ENCODE measurements around the gene CERS6. TPM values are rescaled to one million over a fixed set of nuclear protein-coding genes. Genes with fewer than 3 reads are reported as not detected.

Gene CERS6
- total RNA-seq, 4 donors from 2014 or later: 17.6 to 31.1 (median 24.1) TPM

- Histone ChIP-seq H3K4me3 (no peak overlapping the region), H3K27ac (peak overlapping the region in 2 of 4 donors; percentile 49 to 53), H3K27me3 (no peaks in the 10 kb centered on the region), H3K9me3 (no peaks in the 10 kb centered on the region), H3K4me1 (peaks cover 15 to 70% (median 32%) of the 10 kb centered on the region in 3 donors), H3K36me3 (no peaks in the 10 kb centered on the region)
- WGBS, 2 donors: 36 to 51% methylated on average over 6 of the region's 6 CpGs
- DNase-seq: no peak
- intact Hi-C loops (cut with DNase I): no loop called here
- TF ChIP-seq POLR2A (IDR thresholded peaks at IDR 0.05) (no peak), CTCF (IDR thresholded peaks at IDR 0.05) (no peak)
Observed at GRCh38 chr2:168518555-168519066, 62.5 kb downstream of the CERS6 start.

GRCh38 chr2:168519534-168520308 lies 63.6 kb downstream of the CERS6 start:
- Histone ChIP-seq H3K27me3 (no peaks in the 10 kb centered on the region), H3K9me3 (no peaks in the 10 kb centered on the region), H3K36me3 (no peaks in the 10 kb centered on the region), H3K4me3 (no peak overlapping the region), H3K27ac (no peak overlapping the region), H3K4me1 (peaks cover 15 to 74% (median 41%) of the 10 kb centered on the region in 3 donors)
- DNase-seq: no peak
- intact Hi-C loops (cut with DNase I): no loop called here
- TF ChIP-seq POLR2A (IDR thresholded peaks at IDR 0.05) (no peak), CTCF (IDR thresholded peaks at IDR 0.05) (no peak)
- 83 to 85% methylated on average over 5 of the region's 5 CpGs for WGBS, 2 donors

GRCh38 chr2:168521053-168521741 lies 65.1 kb downstream of the CERS6 start:
- H3K27me3 ChIP-seq: no peaks in the 10 kb centered on the region
- H3K36me3 ChIP-seq: no peaks in the 10 kb centered on the region
- H3K4me1 ChIP-seq: peaks cover 15 to 75% (median 51%) of the 10 kb centered on the region in 3 donors
- 41 to 57% methylated on average over 6 of the region's 6 CpGs for WGBS, 2 donors
- H3K4me3 ChIP-seq: no peak overlapping the region
- intact Hi-C loops (cut with DNase I): no loop called here
- TF ChIP-seq POLR2A (IDR thresholded peaks at IDR 0.05): no peak
- no peak for TF ChIP-seq CTCF (IDR thresholded peaks at IDR 0.05)
- DNase-seq: no peak
- peak overlapping the region in 2 of 4 donors; percentile 18 to 45 for H3K27ac ChIP-seq
- H3K9me3 ChIP-seq: no peaks in the 10 kb centered on the region

- H3K27ac ChIP-seq: peak overlapping the region in 1 of 4 donors; percentile 45
- TF ChIP-seq POLR2A (IDR thresholded peaks at IDR 0.05): no peak
- no peak overlapping the region for H3K4me3 ChIP-seq
- intact Hi-C loops (cut with DNase I): no loop called here
- no peaks in the 10 kb centered on the region for H3K9me3 ChIP-seq
- H3K27me3 ChIP-seq: no peaks in the 10 kb centered on the region
- H3K4me1 ChIP-seq: peaks cover 15 to 87% (median 53%) of the 10 kb centered on the region in 3 donors
- DNase-seq: no peak
- 89 to 93% methylated on average over 2 of the region's 2 CpGs for WGBS, 2 donors
- no peaks in the 10 kb centered on the region for H3K36me3 ChIP-seq
Observed at GRCh38 chr2:168522446-168522845, 66.4 kb downstream of the CERS6 start.

GRCh38 chr2:168524005-168524404 lies 67.9 kb downstream of the CERS6 start:
- WGBS, 2 donors: 25 to 26% methylated on average over 2 of the region's 2 CpGs
- Histone ChIP-seq H3K27ac (peak overlapping the region; percentile 28 to 75 (median 41)), H3K9me3 (no peaks in the 10 kb centered on the region), H3K36me3 (no peaks in the 10 kb centered on the region), H3K27me3 (no peaks in the 10 kb centered on the region), H3K4me3 (no peak overlapping the region), H3K4me1 (peaks cover 9 to 90% (median 57%) of the 10 kb centered on the region in 3 donors)
- DNase-seq: no peak
- intact Hi-C loops (cut with DNase I): no loop called here
- TF ChIP-seq POLR2A (IDR thresholded peaks at IDR 0.05) (no peak), CTCF (IDR thresholded peaks at IDR 0.05) (no peak)

All from esophagus squamous epithelium (tissue), 5 donors.